Measurements from ENCODE around the gene ZNF618.

Gene ZNF618

GRCh38 chr9:113998114-113998513, 122.0 kb downstream of the ZNF618 start:
- H3K4me3 ChIP-seq (ENCODE audit: low read depth, low read length), result no peak overlapping the region
- no peak for TF ChIP-seq CTCF (IDR thresholded peaks at IDR 0.05; ENCODE audit: low read depth, low read length, missing control alignments)
- DNase-seq (ENCODE audit: low read depth), result no peak

DNA sequence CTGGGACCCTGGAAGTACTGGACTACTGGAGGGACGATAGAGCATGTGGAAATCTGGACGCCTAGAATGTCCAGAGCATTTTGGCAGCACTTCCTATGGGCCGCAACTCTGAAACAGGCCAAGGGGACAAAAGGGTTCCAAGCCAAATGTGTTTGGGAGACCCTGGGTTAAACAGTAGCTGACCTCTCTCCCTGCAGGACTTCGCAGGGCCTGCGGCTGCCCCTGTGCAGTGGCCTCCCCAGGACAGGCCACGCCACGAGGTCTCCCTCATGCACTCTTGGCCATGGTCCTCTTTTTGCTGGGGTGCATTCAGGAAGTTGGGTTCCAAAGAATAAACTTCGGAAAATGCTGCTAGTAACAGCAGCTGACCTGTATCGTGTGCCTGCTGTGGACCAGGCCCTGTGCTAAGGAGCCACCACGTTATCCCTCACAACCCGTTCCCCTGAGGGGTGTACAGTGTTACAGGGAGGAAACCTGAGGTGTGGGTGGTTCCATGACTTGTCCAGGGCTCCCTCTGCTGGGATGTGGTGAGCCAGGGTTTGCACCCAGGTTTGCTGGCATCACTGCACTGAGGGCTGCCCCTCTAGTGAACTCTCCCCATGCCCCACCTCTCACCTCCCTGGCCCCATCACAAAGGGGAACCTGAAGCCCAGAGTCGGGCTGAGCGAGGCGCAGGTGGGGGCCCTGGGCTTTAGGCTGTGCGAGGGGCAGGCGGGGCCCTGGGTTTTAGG, 122.6 kb downstream of the ZNF618 start:
- H3K4me3 ChIP-seq (ENCODE audit: low read depth, low read length), result no peak overlapping the region
- DNase-seq (ENCODE audit: low read depth), result no peak
- no peak for TF ChIP-seq CTCF (IDR thresholded peaks at IDR 0.05; ENCODE audit: low read depth, low read length, missing control alignments)

GRCh38 chr9:113999256-114000062, 123.3 kb downstream of the ZNF618 start:
- DNase-seq (ENCODE audit: low read depth), result no peak
- no peak for TF ChIP-seq CTCF (IDR thresholded peaks at IDR 0.05; ENCODE audit: low read depth, low read length, missing control alignments)

GRCh38 chr9:114000063-114000454, 124.0 kb downstream of the ZNF618 start:
- DNase-seq (ENCODE audit: low read depth), result no peak
- H3K4me3 ChIP-seq (ENCODE audit: low read depth, low read length), result no peak overlapping the region
- no peak for TF ChIP-seq CTCF (IDR thresholded peaks at IDR 0.05; ENCODE audit: low read depth, low read length, missing control alignments)

More at GRCh38 chr9:113999256-114000062, 123.3 kb downstream of the ZNF618 start:
- H3K4me3 ChIP-seq (ENCODE audit: low read depth, low read length), result no peak overlapping the region

DNA sequence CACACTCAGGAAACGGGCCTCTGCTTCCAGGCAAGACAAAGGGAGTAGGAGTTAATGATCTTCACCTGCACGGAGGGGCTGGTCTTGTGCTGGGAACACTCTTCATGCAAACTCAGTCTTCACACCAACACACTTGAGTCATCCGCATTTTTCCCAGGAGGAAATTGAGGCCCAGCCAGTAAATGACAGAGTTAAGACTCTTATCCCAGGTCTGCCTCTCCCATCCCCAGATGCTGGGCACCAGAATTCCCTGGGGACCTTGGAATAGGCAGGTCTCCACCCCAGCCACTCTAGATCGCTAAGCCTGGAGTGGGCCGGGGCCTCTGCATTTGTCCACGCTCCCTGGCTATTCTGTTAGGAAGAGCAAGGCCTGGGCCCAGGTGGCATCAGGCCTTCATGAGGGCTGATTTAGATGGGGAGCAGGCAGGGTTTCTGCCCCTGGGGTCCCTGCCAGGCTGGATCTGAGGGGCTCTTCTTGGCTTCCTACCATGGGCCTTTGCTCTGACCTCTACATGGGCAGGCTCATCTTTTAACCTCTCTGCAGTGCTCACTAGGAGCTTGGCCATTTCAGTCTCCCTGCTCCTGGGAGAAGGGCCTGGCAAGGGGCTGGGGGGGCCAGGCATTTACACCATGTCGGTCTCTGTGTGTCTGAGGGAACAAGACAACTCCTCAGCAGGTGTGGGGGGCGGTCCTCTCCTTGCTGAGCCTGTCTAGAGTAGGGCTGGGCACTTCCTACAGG, 124.7 kb downstream of the ZNF618 start:
- TF ChIP-seq CTCF (IDR thresholded peaks at IDR 0.05; ENCODE audit: low read depth, low read length, missing control alignments), result no peak
- DNase-seq (ENCODE audit: low read depth), result no peak
- H3K4me3 ChIP-seq (ENCODE audit: low read depth, low read length), result no peak overlapping the region

DNA sequence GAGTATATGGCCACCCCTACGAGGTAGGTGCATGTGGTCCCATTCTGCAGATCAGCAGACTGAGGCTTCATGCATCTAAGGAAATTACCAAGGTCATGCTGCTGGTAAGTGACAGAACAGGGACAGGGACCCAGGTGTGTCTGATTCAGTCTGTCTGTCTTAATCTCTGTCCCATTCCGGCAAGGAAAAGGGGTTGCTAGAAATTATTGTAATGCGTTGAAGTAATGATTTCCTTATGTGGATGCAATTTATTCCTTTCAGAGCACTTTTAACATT, 125.2 kb downstream of the ZNF618 start:
- DNase-seq (ENCODE audit: low read depth), result no peak
- no peak overlapping the region for H3K4me3 ChIP-seq (ENCODE audit: low read depth, low read length)
- TF ChIP-seq CTCF (IDR thresholded peaks at IDR 0.05; ENCODE audit: low read depth, low read length, missing control alignments), result no peak

All from GM12864 (cell line).